Activated naive CD8-positive, alpha-beta T cell treated with anti-CD3 and anti-CD28 coated beads, Interleukin-2, amount 10 ng/mL, durations not matched to agents 7 days and 5 days (primary cell): ENCODE measurements around the gene KRT10. TPM values are rescaled to one million over a fixed set of nuclear protein-coding genes. Genes with fewer than 3 reads are reported as not detected.
"Not testable (repeated sequence)": the region's sequence is repeated elsewhere in the genome, so short reads cannot be mapped to it uniquely, and the experiment has no call there.

Experiments used
- ATAC-seq: fragments of 150-1000 bp; cut with Tn5 transposase; one replicate; pipeline ENCODE4 v1.10.0; 2021; ENCODE audit warnings: low read depth, moderate library complexity
- POLR2A ChIA-PET: fragments of 350-600 bp; sonication (Branson Sonifier 250); formaldehyde crosslinking; loops from one replicate; lab custom pipeline; 2021; ENCODE audit warnings: antibody characterized with exemption; lab: Charles Lee
- DNase-seq: peaks from one replicate; pipeline ENCODE4 v3.0.0; 2021
- H3K27ac Mint-ChIP-seq: one replicate; pipeline ENCODE4 v1.8.0; 2022; ENCODE audit warnings: mild to moderate bottlenecking, mixed read lengths
- H3K27me3 Mint-ChIP-seq: one replicate; pipeline ENCODE4 v1.8.0; 2022; ENCODE audit warnings: mild to moderate bottlenecking, moderate library complexity, mixed read lengths
- H3K36me3 Mint-ChIP-seq: one replicate; pipeline ENCODE4 v1.8.0; 2021; ENCODE audit warnings: mild to moderate bottlenecking, mixed read lengths
- H3K4me1 Mint-ChIP-seq: one replicate; pipeline ENCODE4 v1.8.0; 2021; ENCODE audit warnings: mixed read lengths
- H3K4me3 Mint-ChIP-seq: one replicate; pipeline ENCODE4 v1.8.0; 2022; ENCODE audit warnings: mild to moderate bottlenecking, moderate library complexity, mixed read lengths
- H3K9me3 Mint-ChIP-seq: one replicate; pipeline ENCODE4 v1.8.0; 2021; ENCODE audit warnings: mixed read lengths
- total RNA-seq, 2 experiments: library from RNA; stranded (reverse); gene quantifications; one replicate each; pipeline ENCODE4 v1.2.3, GENCODE V29; 2021

The KRT10 gene
- 10 to 100 TPM; 25.7 to 28.6 TPM for total RNA-seq

- H3K27ac Mint-ChIP-seq, result no peak within 1 kb of the TSS
- DNase-seq (no peak), ATAC-seq (no peak)
- peaks cover 1% of the 10 kb centered on the region for H3K9me3 Mint-ChIP-seq
- H3K36me3 Mint-ChIP-seq, result peaks cover 19% of the 10 kb centered on the region
- no peaks in the 10 kb centered on the region for H3K27me3 Mint-ChIP-seq
- peaks cover 30% of the 10 kb centered on the region for H3K4me1 Mint-ChIP-seq
- POLR2A ChIA-PET, result no interaction called here
- H3K4me3 Mint-ChIP-seq, result no peak within 1 kb of the TSS
These were observed at the start of gene KRT10 for GRCh38 chr17:40822132-40822812. KRT10 (minus strand) TSS chr17:40822614; CDS start chr17:40822585, 29 bp downstream.

DNA sequence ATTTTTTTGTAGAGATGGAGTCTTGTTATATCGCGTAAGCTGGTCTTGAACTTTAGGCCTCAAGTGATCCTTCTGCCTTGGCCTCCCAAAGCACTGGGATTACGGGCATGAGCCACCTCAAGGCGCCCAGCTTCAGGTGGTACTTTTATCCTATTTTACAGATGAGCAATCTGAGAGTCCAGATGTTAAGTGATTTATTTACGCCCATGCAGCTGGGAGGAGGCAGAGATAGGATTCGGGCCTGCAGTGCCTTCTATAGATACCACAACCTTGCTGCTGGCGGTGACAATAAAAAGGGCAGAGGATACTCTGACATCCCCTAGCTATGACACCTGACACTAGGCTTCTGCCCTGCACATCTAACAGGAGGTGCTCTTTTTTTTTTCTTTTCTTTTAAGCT, 48.9 kb upstream of the KRT10 start:
- Mint-ChIP-seq H3K4me1 (no peaks in the 10 kb centered on the region), H3K4me3 (no peak overlapping the region), H3K27ac (no peak overlapping the region), H3K36me3 (no peaks in the 10 kb centered on the region), H3K27me3 (peaks cover 39% of the 10 kb centered on the region), H3K9me3 (no peaks in the 10 kb centered on the region)
- POLR2A ChIA-PET, result no interaction called here
- ATAC-seq (no peak), DNase-seq (no peak)

DNA sequence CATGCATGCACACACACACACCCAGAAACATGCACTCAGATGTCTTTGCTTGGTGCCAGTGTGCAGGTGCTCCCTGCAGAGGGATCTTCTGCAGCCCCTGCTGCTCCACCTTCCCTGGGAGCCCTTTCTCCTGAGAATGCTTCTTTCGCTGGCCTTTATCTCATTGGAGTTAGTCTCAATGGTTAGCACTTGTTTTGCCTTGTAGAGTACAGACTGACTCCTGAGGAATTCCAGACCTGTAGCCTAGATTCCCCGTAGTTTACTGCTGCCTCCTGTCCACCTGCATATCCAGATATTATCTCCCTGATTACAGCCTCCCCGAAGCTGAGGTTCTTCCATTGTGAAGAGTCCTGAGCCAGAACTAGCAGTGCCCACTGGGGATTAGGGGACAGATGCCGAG, 47.7 kb upstream of the KRT10 start:
- H3K27me3 Mint-ChIP-seq, result peaks cover 33% of the 10 kb centered on the region
- ATAC-seq (no peak), DNase-seq (no peak)
- no peaks in the 10 kb centered on the region for H3K9me3 Mint-ChIP-seq
- POLR2A ChIA-PET, result no interaction called here
- H3K36me3 Mint-ChIP-seq, result no peaks in the 10 kb centered on the region
- no peaks in the 10 kb centered on the region for H3K4me1 Mint-ChIP-seq
- H3K4me3 Mint-ChIP-seq, result no peak overlapping the region
- no peak overlapping the region for H3K27ac Mint-ChIP-seq

DNA sequence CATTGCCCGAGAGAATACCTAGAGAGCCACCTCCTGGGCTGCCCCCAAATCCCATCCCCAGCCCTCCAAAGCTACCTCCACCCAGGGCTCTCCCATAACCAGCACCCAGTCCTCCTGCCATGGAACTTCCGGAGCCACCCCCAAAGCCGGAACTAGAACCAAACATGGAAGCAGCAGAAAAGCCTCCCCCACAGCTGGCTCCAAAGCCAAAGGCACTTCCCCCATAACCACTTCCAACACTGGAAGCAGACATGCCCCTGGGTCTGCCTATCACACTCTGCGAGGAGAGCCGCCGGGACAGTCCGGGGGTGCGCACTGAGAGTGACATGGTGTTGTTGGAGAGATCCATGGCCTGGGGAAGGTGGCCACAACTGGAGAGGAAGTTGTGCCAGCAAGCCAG, 44.4 kb upstream of the KRT10 start, which contains the start of gene KRT12:
TSS of gene KRT12 (minus strand) at position 386 of the 400 bp plus-strand sequence. CDS start at position 349, 37 bp downstream.
- POLR2A ChIA-PET, result no interaction called here
- Mint-ChIP-seq H3K27me3 (peaks cover 26% of the 10 kb centered on the region), H3K9me3 (no peaks in the 10 kb centered on the region), H3K36me3 (no peaks in the 10 kb centered on the region), H3K27ac (no peak within 1 kb of the TSS), H3K4me1 (no peaks in the 10 kb centered on the region), H3K4me3 (no peak within 1 kb of the TSS)
- DNase-seq, result no peak
- no peak for ATAC-seq

GRCh38 chr17:40864661-40865390, 42.4 kb upstream of the KRT10 start:
- DNase-seq, result no peak
- H3K4me1 Mint-ChIP-seq, result no peaks in the 10 kb centered on the region
- POLR2A ChIA-PET, result no interaction called here
- H3K4me3 Mint-ChIP-seq, result no peak overlapping the region
- H3K27ac Mint-ChIP-seq, result no peak overlapping the region
- H3K27me3 Mint-ChIP-seq, result peaks cover 37% of the 10 kb centered on the region
- no peaks in the 10 kb centered on the region for H3K9me3 Mint-ChIP-seq
- no peaks in the 10 kb centered on the region for H3K36me3 Mint-ChIP-seq
- ATAC-seq, result no peak

GRCh38 chr17:40862985-40863733, 40.7 kb upstream of the KRT10 start:
- H3K9me3 Mint-ChIP-seq, result no peaks in the 10 kb centered on the region
- no peaks in the 10 kb centered on the region for H3K36me3 Mint-ChIP-seq
- ATAC-seq (no peak), DNase-seq (peak; percentile 40)
- POLR2A ChIA-PET, result no interaction called here
- no peak overlapping the region for H3K27ac Mint-ChIP-seq
- no peak overlapping the region for H3K4me3 Mint-ChIP-seq
- no peaks in the 10 kb centered on the region for H3K4me1 Mint-ChIP-seq
- H3K27me3 Mint-ChIP-seq, result peaks cover 31% of the 10 kb centered on the region

GRCh38 chr17:40859536-40859935, 37.1 kb upstream of the KRT10 start:
- no peaks in the 10 kb centered on the region for H3K9me3 Mint-ChIP-seq
- no peak overlapping the region for H3K4me3 Mint-ChIP-seq
- H3K27me3 Mint-ChIP-seq, result peaks cover 28% of the 10 kb centered on the region
- no peak overlapping the region for H3K27ac Mint-ChIP-seq
- DNase-seq (no peak), ATAC-seq (no peak)
- POLR2A ChIA-PET, result no interaction called here
- H3K4me1 Mint-ChIP-seq, result no peaks in the 10 kb centered on the region
- no peaks in the 10 kb centered on the region for H3K36me3 Mint-ChIP-seq

DNA sequence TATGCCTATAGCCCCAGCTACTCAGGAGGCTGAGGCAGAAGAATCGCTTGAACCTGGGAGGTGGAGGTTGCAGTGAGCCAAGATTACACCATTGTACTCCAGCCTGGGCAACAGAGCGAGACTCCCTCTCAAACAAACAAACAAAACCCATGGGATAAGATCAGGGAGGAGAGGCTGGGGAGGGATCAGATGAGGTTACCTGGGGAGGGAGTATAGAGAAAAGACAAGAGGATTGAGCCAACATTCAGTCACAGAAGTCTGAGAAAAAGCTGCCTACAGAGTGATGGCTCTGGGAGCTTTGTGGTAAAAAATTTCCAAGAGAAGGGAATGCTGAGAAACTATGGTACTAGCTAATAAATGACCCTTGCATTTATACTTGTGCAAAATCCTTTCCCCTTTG, 36.3 kb upstream of the KRT10 start:
- H3K4me1 Mint-ChIP-seq, POLR2A ChIA-PET, H3K9me3 Mint-ChIP-seq, H3K36me3 Mint-ChIP-seq, ATAC-seq, DNase-seq, H3K4me3 Mint-ChIP-seq, H3K27ac Mint-ChIP-seq: not testable (repeated sequence)
- peaks cover 28% of the 10 kb centered on the region for H3K27me3 Mint-ChIP-seq

DNA sequence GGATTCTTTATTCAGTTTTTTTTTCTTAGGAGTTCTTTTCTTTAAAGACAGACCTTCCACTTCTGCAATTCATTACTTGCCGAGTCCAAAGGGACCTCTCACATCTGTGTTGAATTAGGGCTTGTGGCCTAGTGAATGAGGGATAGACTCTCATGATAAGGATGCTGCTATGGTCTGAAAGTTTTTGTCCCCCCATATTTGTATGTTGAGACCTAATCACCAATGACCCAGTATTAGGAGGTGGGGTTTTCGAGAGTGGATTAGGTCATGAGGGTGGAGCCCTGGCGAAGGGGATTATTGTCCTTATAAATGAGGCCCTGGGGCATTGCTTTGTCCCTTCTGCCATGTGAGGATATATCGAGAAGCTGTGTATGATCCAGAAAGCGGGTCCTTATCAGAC, 35.1 kb upstream of the KRT10 start:
- H3K4me3 Mint-ChIP-seq, result no peak overlapping the region
- H3K4me1 Mint-ChIP-seq, result no peaks in the 10 kb centered on the region
- no peak for DNase-seq
- peaks cover 29% of the 10 kb centered on the region for H3K27me3 Mint-ChIP-seq
- ATAC-seq, result no peak
- POLR2A ChIA-PET, result no interaction called here
- H3K9me3 Mint-ChIP-seq, result no peaks in the 10 kb centered on the region
- no peak overlapping the region for H3K27ac Mint-ChIP-seq
- H3K36me3 Mint-ChIP-seq, result no peaks in the 10 kb centered on the region

DNA sequence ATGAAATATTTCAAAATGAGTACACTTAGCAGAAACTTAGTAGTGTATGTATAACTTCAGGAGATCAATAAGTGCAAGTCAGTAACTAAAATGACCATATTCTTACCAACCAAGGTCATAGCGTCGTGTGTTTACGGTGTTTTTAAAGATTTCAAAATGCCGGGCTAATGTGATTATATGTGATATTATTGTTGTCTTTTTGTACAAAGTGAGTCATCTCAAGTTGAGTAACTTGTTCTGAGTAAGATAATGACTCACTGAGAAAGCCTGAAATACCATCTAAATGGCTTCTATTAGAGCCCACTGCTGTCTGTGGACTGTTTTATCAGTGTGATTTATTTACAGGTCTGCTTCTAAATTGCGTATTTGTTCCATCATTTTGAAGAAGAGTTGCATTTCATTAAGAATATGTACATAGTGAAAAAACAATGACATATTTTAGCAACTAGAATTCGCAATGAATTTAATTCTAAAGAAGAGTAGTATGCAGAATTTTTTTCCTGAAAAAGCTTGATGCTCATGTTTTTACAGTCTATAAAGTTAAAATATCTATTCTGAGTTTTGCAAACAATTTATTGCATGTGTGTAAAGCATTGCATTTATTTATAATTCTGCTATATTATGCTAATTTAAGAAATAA, 31.9 kb upstream of the KRT10 start:
- ATAC-seq (no peak), DNase-seq (no peak)
- POLR2A ChIA-PET, result no interaction called here

GRCh38 chr17:40852364-40852763, 29.9 kb upstream of the KRT10 start:
- Mint-ChIP-seq H3K9me3 (no peaks in the 10 kb centered on the region), H3K27ac (no peak overlapping the region), H3K36me3 (no peaks in the 10 kb centered on the region), H3K27me3 (peaks cover 25% of the 10 kb centered on the region), H3K4me3 (no peak overlapping the region), H3K4me1 (no peaks in the 10 kb centered on the region)
- no peak for DNase-seq
- ATAC-seq, result no peak
- POLR2A ChIA-PET, result no interaction called here

More for the DNA sequence above, 31.9 kb upstream of the KRT10 start:
- Mint-ChIP-seq H3K27me3 (peaks cover 21% of the 10 kb centered on the region), H3K9me3 (no peaks in the 10 kb centered on the region), H3K4me1 (no peaks in the 10 kb centered on the region), H3K4me3 (no peak overlapping the region), H3K36me3 (no peaks in the 10 kb centered on the region), H3K27ac (no peak overlapping the region)

GRCh38 chr17:40850293-40850972, 28.0 kb upstream of the KRT10 start:
- DNase-seq (no peak), ATAC-seq (no peak)
- Mint-ChIP-seq H3K27me3 (peaks cover 33% of the 10 kb centered on the region), H3K9me3 (no peaks in the 10 kb centered on the region), H3K4me1 (no peaks in the 10 kb centered on the region), H3K27ac (no peak overlapping the region), H3K4me3 (no peak overlapping the region), H3K36me3 (no peaks in the 10 kb centered on the region)
- POLR2A ChIA-PET, result no interaction called here

DNA sequence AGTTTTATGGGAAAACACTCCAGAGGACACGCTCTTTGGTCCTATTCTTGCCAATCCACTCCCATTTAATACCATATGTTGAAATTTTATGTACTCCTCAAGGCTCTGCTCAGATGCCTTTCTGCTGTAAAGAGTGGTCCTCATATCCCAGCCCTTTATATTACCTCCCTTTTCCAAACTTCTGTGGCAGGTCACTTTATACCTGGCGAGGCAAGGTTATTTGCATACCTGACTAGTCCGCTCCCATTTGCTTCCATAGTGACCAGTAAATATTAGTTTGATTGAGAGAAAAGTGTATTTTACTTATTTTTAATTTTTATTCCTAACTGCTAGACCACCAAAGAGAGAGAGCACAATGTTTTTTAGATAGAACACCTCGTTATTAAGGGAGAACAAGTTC, 27.3 kb upstream of the KRT10 start:
- DNase-seq (no peak), ATAC-seq (no peak)
- Mint-ChIP-seq H3K27ac (no peak overlapping the region), H3K27me3 (peaks cover 33% of the 10 kb centered on the region), H3K9me3 (no peaks in the 10 kb centered on the region), H3K4me3 (no peak overlapping the region), H3K4me1 (no peaks in the 10 kb centered on the region), H3K36me3 (no peaks in the 10 kb centered on the region)
- POLR2A ChIA-PET, result no interaction called here
